Activated CD4-positive, alpha-beta T cell treated with anti-CD3 and anti-CD28 coated beads for 36 hours (primary cell): ENCODE data around the gene SLC28A1. TPM values are rescaled to one million over a fixed set of nuclear protein-coding genes. Genes with fewer than 3 reads are reported as not detected.

Experiments
- ATAC-seq: fragments of 200-7000 bp; cut with Tn5 transposase; one replicate; pipeline ENCODE4 v1.10.0; 2021; ENCODE audit warnings: mild to moderate bottlenecking, moderate library complexity
- CTCF ChIA-PET: fragments of 350-600 bp; sonication (Branson Sonifier 250); formaldehyde crosslinking; loops from one replicate; lab custom pipeline; 2021; ENCODE audit warnings: antibody characterized with exemption; lab: Charles Lee
- POLR2A ChIA-PET: fragments of 350-600 bp; sonication (Branson Sonifier 250); formaldehyde crosslinking; loops from one replicate; lab custom pipeline; 2021; ENCODE audit warnings: antibody characterized with exemption, inconsistent platforms; lab: Charles Lee
- DNase-seq: peaks from one replicate; pipeline ENCODE4 v3.0.0-alpha.2; 2020
- H3K27ac Mint-ChIP-seq: one replicate; pipeline ENCODE4 v1.8.0; 2021; ENCODE audit warnings: mixed read lengths
- H3K27me3 Mint-ChIP-seq: one replicate; pipeline ENCODE4 v1.8.0; 2021; ENCODE audit warnings: mixed read lengths
- H3K36me3 Mint-ChIP-seq: one replicate; pipeline ENCODE4 v1.8.0; 2021; ENCODE audit warnings: low read depth, mixed read lengths
- H3K4me1 Mint-ChIP-seq: one replicate; pipeline ENCODE4 v1.8.0; 2021; ENCODE audit warnings: mixed read lengths
- H3K4me3 Mint-ChIP-seq: one replicate; pipeline ENCODE4 v1.8.0; 2021; ENCODE audit warnings: mild to moderate bottlenecking, moderate library complexity, mixed read lengths
- H3K9me3 Mint-ChIP-seq: one replicate; pipeline ENCODE4 v1.8.0; 2021; ENCODE audit warnings: low read depth, mixed read lengths
- intact Hi-C, 2 experiments: fragments of 100-400 bp; cut with DNase I in 1 of 2; cut with micrococcal nuclease in 1 of 2; formaldehyde crosslinking; loops; one replicate each; pipeline versions ENCODE4 v1.14.2 to v1.15.1; 2022 to 2024; cut with DNase I, micrococcal nuclease
- total RNA-seq, 2 experiments: library from RNA; stranded (reverse); gene quantifications; one replicate each; pipeline ENCODE4 v1.2.3, GENCODE V29; 2021

The SLC28A1 gene
- total RNA-seq, 2 experiments from 2014 or later: not detected

DNA sequence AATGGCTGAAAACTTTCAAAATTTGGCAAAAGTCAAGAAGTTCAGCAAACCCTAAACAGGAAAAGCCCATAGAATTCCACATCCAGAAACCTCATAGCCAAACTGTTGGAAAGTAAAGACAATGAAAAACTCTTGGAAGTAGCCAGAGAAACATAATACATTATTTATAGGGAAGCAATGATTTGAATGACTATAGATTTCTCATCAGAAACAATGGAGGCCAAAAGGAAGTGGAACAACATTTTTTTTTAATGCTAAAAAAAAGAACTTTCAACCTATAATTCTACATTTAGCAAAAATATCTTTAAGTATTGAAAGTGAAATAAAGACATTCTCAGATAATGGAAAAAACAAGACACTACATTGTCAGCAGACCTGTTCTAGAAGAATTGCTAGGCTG lies 37.1 kb upstream of the SLC28A1 start:
- Mint-ChIP-seq H3K9me3 (peaks cover 13% of the 10 kb centered on the region), H3K36me3 (peaks cover 3% of the 10 kb centered on the region), H3K4me3 (no peak overlapping the region), H3K4me1 (no peaks in the 10 kb centered on the region), H3K27ac (no peak overlapping the region), H3K27me3 (no peaks in the 10 kb centered on the region)
- ATAC-seq (no peak), DNase-seq (no peak)
- intact Hi-C loops: no loop called here
- CTCF ChIA-PET: no interaction called here
- POLR2A ChIA-PET: no interaction called here

DNA sequence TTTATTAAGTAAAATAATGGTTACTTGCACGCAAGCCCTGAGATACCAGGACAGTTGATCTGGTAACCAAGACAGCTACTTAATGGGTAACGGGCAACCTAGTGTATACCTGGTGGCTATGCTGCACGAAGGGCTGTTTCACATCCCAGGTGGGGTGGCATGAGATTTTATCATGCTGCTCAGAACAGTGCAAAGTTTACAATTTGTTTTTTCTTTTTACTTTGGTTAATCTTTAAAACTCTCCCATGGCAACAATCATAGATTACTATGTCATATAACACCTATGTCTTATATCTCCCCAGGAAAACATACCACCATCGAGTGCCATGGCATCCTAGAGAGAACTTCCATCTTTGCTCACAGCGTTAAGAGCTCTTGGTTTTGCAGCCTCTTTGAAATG lies 32.2 kb upstream of the SLC28A1 start:
- Mint-ChIP-seq H3K9me3 (peaks cover 5% of the 10 kb centered on the region), H3K4me3 (no peak overlapping the region), H3K27me3 (no peaks in the 10 kb centered on the region), H3K36me3 (no peaks in the 10 kb centered on the region), H3K4me1 (no peaks in the 10 kb centered on the region), H3K27ac (no peak overlapping the region)
- ATAC-seq (no peak), DNase-seq (no peak)
- intact Hi-C loops: loop anchor here in 1 of 2 experiments (5.0 kb wide), 1 partner anchor 60 kb away; no protein-coding TSS in a partner anchor
- CTCF ChIA-PET: interaction anchor here (0.6 kb wide), 1 partner anchor 242 kb away, joined by 4 read pairs; no protein-coding TSS in a partner anchor
- POLR2A ChIA-PET: no interaction called here

DNA sequence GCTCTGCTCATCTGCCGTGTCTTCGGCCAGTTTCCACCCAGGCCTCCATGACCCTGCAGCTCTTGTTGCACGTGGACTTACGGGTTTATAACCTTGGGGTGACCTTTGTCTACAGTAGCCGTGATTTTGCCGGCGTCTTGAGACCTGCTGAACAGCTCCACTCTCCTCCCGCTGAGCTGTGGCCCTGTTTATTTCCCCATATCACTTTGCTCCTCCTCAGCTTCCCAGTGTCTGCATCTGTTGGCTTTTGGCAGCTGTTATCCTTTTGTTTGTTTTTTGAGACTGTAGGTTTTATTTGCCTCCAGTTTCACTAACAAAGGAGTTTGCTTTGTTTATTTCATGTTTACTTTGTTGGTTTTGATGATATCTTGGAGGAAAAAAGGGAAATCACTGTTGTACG lies 29.3 kb upstream of the SLC28A1 start:
- H3K27ac Mint-ChIP-seq: no peak overlapping the region
- H3K36me3 Mint-ChIP-seq: no peaks in the 10 kb centered on the region
- CTCF ChIA-PET: interaction anchor here (1.6 kb wide), 1 partner anchor 10 kb away, joined by 9 read pairs; no protein-coding TSS in a partner anchor
- no peaks in the 10 kb centered on the region for H3K4me1 Mint-ChIP-seq
- ATAC-seq (no peak), DNase-seq (no peak)
- POLR2A ChIA-PET: no interaction called here
- no peaks in the 10 kb centered on the region for H3K9me3 Mint-ChIP-seq
- intact Hi-C loops: no loop called here
- H3K4me3 Mint-ChIP-seq: no peak overlapping the region
- H3K27me3 Mint-ChIP-seq: no peaks in the 10 kb centered on the region

DNA sequence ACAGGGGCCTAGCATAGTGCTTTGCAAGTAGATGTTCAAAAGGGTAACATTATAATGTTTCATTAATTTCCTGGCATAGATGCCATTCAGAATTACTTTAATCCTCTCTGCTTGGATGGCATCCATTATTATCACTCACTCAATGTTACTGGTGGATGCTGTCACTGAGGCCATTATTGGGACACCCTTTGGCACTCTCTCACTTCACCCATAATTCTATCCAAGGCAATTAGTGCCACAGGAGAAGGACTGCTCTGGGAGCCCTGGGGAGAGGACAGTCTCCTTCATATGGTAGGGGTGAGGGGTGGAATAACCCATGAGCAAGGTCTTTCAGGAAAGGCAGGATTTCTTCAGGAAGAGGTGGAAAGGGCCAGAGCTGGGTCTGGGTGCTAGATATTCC lies 28.7 kb upstream of the SLC28A1 start:
- no peak overlapping the region for H3K27ac Mint-ChIP-seq
- intact Hi-C loops: no loop called here
- ATAC-seq (no peak), DNase-seq (no peak)
- H3K4me3 Mint-ChIP-seq: no peak overlapping the region
- CTCF ChIA-PET: interaction anchor here (1.6 kb wide), 1 partner anchor 10 kb away, joined by 9 read pairs; no protein-coding TSS in a partner anchor
- H3K4me1 Mint-ChIP-seq: no peaks in the 10 kb centered on the region
- H3K9me3 Mint-ChIP-seq: no peaks in the 10 kb centered on the region
- H3K27me3 Mint-ChIP-seq: no peaks in the 10 kb centered on the region
- no peaks in the 10 kb centered on the region for H3K36me3 Mint-ChIP-seq
- POLR2A ChIA-PET: no interaction called here

GRCh38 chr15:84856731-84857417 lies 27.6 kb upstream of the SLC28A1 start:
- Mint-ChIP-seq H3K27me3 (no peaks in the 10 kb centered on the region), H3K36me3 (no peaks in the 10 kb centered on the region), H3K9me3 (no peaks in the 10 kb centered on the region), H3K4me3 (no peak overlapping the region), H3K27ac (no peak overlapping the region), H3K4me1 (no peaks in the 10 kb centered on the region)
- POLR2A ChIA-PET: no interaction called here
- CTCF ChIA-PET: interaction anchor here (0.8 kb wide), 2 partner anchors 12 kb away, joined by 3 read pairs; no protein-coding TSS in a partner anchor
- ATAC-seq (no peak), DNase-seq (no peak)
- intact Hi-C loops: no loop called here

GRCh38 chr15:84857418-84858004 lies 27.0 kb upstream of the SLC28A1 start:
- ATAC-seq: no peak
- intact Hi-C loops: no loop called here
- Mint-ChIP-seq H3K36me3 (no peaks in the 10 kb centered on the region), H3K9me3 (no peaks in the 10 kb centered on the region), H3K4me1 (no peaks in the 10 kb centered on the region), H3K4me3 (no peak overlapping the region), H3K27ac (no peak overlapping the region), H3K27me3 (no peaks in the 10 kb centered on the region)
- DNase-seq: no peak
- POLR2A ChIA-PET: no interaction called here
- CTCF ChIA-PET: interaction anchor here (0.8 kb wide), 1 partner anchor 13 kb away, joined by 3 read pairs; no protein-coding TSS in a partner anchor

DNA sequence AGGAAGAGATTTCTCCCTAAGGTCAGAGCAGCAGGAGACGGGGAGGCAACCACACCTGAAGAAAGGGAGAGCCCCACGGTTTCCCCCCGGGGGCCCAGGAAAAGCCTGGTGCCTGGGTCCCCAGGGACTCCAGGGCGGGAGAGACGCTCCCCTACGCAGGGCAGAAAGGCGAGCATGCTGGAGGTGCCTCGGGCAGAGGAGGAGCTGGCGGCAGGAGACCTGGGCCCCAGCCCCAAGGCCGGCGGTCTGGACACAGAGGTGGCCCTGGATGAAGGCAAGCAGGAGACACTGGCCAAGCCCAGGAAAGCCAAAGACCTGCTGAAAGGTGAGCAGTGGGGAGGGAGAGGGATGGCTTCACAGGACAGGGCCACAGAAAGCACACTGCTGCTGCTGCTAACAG lies 26.2 kb upstream of the SLC28A1 start:
- H3K27ac Mint-ChIP-seq: no peak overlapping the region
- H3K4me1 Mint-ChIP-seq: no peaks in the 10 kb centered on the region
- intact Hi-C loops: no loop called here
- CTCF ChIA-PET: interaction anchor here (1.1 to 1.3 kb wide), 2 partner anchors 13 to 21 kb away, joined by 3 read pairs; no protein-coding TSS in a partner anchor
- POLR2A ChIA-PET: no interaction called here
- H3K36me3 Mint-ChIP-seq: no peaks in the 10 kb centered on the region
- H3K4me3 Mint-ChIP-seq: no peak overlapping the region
- H3K9me3 Mint-ChIP-seq: no peaks in the 10 kb centered on the region
- DNase-seq: no peak
- no peak for ATAC-seq
- H3K27me3 Mint-ChIP-seq: no peaks in the 10 kb centered on the region

DNA sequence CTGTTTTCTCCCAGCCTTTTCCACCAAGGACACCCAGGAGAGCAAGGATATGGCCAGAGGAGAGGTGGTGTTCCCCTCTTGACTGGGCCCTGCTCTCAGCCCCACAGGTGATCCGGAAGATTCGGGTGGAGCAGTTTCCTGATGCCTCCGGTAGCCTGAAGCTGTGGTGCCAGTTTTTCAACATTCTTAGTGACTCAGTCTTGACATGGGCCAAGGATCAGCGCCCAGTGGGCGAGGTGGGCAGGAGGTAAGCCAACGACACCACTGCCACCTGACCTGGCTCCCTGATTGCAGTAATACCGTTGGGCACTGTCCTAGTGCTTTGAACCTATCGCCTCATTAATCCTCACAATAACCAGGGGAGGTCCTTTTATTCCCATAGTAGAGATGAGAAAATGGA lies 25.3 kb upstream of the SLC28A1 start:
- intact Hi-C loops: no loop called here
- Mint-ChIP-seq H3K9me3 (no peaks in the 10 kb centered on the region), H3K36me3 (no peaks in the 10 kb centered on the region), H3K4me1 (no peaks in the 10 kb centered on the region), H3K4me3 (no peak overlapping the region), H3K27ac (no peak overlapping the region), H3K27me3 (no peaks in the 10 kb centered on the region)
- DNase-seq (no peak), ATAC-seq (no peak)
- CTCF ChIA-PET: interaction anchor here (1.1 to 1.3 kb wide), 2 partner anchors 14 to 21 kb away, joined by 3 read pairs; no protein-coding TSS in a partner anchor
- POLR2A ChIA-PET: no interaction called here

DNA sequence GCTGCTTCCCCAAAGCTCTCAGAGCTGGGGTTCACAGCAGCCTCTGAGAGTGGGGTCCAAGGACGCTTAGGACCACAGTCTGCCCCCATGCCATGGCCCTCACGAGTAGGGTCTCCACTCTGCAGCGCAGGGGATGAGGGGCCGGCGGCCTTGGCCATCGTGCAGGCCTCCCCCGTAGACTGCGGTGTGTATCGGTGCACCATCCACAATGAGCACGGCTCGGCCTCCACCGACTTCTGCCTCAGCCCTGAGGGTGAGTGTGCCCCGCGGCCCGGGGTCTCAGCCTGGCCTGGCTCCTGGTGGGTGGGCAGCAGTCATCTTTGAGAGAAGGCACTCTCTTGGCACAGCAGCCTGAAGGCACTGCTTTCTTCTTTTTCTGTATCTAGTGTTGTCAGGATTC lies 24.8 kb upstream of the SLC28A1 start:
- ChIA-PET CTCF (interaction anchor here (1.1 to 1.3 kb wide), 2 partner anchors 14 to 22 kb away, joined by 3 read pairs; no protein-coding TSS in a partner anchor), POLR2A (no interaction called here)
- Mint-ChIP-seq H3K4me3 (no peak overlapping the region), H3K4me1 (no peaks in the 10 kb centered on the region), H3K27ac (no peak overlapping the region), H3K36me3 (no peaks in the 10 kb centered on the region), H3K27me3 (no peaks in the 10 kb centered on the region), H3K9me3 (no peaks in the 10 kb centered on the region)
- intact Hi-C loops: no loop called here
- ATAC-seq (no peak), DNase-seq (no peak)

DNA sequence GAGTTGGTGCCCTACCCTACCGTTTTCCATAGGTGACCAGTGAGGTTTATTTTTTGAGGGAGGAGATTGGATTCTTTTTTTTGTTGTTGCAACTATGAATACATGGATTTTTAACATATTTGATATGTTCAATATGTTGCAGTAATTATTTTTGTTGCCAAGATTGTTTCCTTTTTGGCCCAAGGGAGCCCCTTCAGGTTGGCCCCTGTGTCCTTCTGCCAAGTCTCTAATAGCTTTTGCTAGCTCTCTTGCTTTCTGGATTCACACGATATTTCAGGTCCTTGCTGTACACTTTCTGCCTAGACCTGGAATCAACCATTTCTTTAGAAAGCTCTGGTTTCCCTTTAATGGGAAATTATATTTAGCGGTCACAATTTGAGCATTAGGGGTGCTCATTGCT lies 22.7 kb upstream of the SLC28A1 start:
- Mint-ChIP-seq H3K36me3 (no peaks in the 10 kb centered on the region), H3K27me3 (no peaks in the 10 kb centered on the region), H3K4me3 (no peak overlapping the region), H3K9me3 (no peaks in the 10 kb centered on the region), H3K4me1 (no peaks in the 10 kb centered on the region), H3K27ac (no peak overlapping the region)
- intact Hi-C loops: no loop called here
- ATAC-seq (no peak), DNase-seq (no peak)
- ChIA-PET CTCF (interaction anchor here (0.7 to 1.0 kb wide), 3 partner anchors 16 to 262 kb away, joined by 3 to 4 read pairs (median 3); no protein-coding TSS in a partner anchor), POLR2A (no interaction called here)

- intact Hi-C loops: no loop called here
- no peak overlapping the region for H3K27ac Mint-ChIP-seq
- H3K9me3 Mint-ChIP-seq: no peaks in the 10 kb centered on the region
- H3K4me1 Mint-ChIP-seq: no peaks in the 10 kb centered on the region
- ChIA-PET POLR2A (no interaction called here), CTCF (interaction anchor here (0.7 to 1.0 kb wide), 2 partner anchors 17 to 263 kb away, joined by 3 to 4 read pairs; no protein-coding TSS in a partner anchor)
- no peaks in the 10 kb centered on the region for H3K36me3 Mint-ChIP-seq
- ATAC-seq (no peak), DNase-seq (no peak)
- H3K27me3 Mint-ChIP-seq: no peaks in the 10 kb centered on the region
- H3K4me3 Mint-ChIP-seq: no peak overlapping the region
These were observed 22.1 kb upstream of the SLC28A1 start for GRCh38 chr15:84862214-84862975.
